Measurements from ENCODE around the gene COL18A1. TPM values are rescaled to one million over a fixed set of nuclear protein-coding genes. Genes with fewer than 3 reads are reported as not detected.

Gene COL18A1
- total and polyA plus RNA-seq, 11 donors = 31.7 to 109 (median 59.0) TPM

- intact Hi-C loops (cut with DNase I) = loop anchor here in 3 of 10 donors (5.0 to 10.0 kb wide), 3 partner anchors 42 to 57 kb away; no protein-coding TSS in a partner anchor
- no peak for ATAC-seq
Observed at GRCh38 chr21:45358711-45359310, 46.2 kb upstream of the COL18A1 start.

DNA sequence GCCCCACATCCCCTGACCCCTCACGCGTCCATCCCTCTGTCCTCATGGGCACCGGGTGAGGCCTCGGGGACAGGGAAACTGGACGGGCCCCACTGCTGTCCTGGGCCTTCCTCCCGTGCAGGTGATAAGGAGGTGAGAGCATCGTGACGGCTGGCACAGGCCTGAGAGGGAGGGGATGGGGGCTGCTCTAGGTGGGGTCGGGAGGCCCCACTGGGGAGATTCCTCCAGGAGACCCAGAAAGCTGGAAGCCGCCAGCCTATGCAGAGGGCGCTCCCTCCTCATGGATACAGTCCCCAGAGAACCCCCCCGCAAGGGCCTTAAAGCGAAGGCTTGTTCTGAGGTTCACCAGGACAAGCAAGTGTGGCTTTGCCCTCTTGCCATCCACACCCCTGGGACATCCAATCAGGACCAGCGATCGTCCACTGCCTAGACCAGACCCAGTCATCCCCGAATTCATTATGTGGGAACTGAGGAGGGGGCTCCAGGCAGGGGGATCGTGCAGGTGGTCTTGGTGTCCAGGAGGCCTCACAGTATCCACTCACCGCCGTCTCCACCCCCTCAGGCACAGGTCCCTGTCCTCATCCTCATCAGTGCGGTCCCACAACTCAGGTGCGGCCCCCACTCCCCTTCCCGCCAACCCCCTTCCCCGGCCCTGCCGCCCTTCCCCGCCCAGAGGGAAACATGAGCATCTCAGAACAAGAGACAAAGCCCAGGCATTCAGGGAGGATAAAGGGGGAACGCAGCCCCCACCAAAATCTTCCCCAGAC lies 45.3 kb upstream of the COL18A1 start:
- ATAC-seq (no peak), DNase-seq (peak in 1 of 5 donors; percentile 55)
- H3K36me3 ChIP-seq = no peaks in the 10 kb centered on the region
- no peaks in the 10 kb centered on the region for H3K27me3 ChIP-seq
- 73 to 85% (median 75%) methylated on average over 25 to 26 of the region's 26 CpGs for WGBS, 4 donors
- intact Hi-C loops (cut with DNase I) = loop anchor here in 6 of 10 donors (5.0 to 10.0 kb wide), 5 partner anchors 37 to 57 kb away; no protein-coding TSS in a partner anchor
- peaks cover 0 to 68% (median 45%) of the 10 kb centered on the region in 12 donors for H3K4me1 ChIP-seq
- no peaks in the 10 kb centered on the region for H3K9me3 ChIP-seq
- peak overlapping the region in 3 of 12 donors; percentile 1 to 90 (median 79) for H3K27ac ChIP-seq
- no peak overlapping the region for H3K4me3 ChIP-seq
- TF ChIP-seq CTCF (IDR thresholded peaks at IDR 0.05) = no peak
- no peak for TF ChIP-seq POLR2A (IDR thresholded peaks at IDR 0.05)

More at GRCh38 chr21:45358711-45359310, 46.2 kb upstream of the COL18A1 start:
- Histone ChIP-seq H3K4me3 (no peak overlapping the region), H3K9me3 (no peaks in the 10 kb centered on the region), H3K27ac (peak overlapping the region in 9 of 12 donors; percentile 79 to 95 (median 90)), H3K4me1 (peaks cover 0 to 63% (median 41%) of the 10 kb centered on the region in 12 donors), H3K36me3 (no peaks in the 10 kb centered on the region), H3K27me3 (no peaks in the 10 kb centered on the region)
- TF ChIP-seq POLR2A (IDR thresholded peaks at IDR 0.05) (no peak), CTCF (IDR thresholded peaks at IDR 0.05) (no peak)
- DNase-seq = peak in 1 of 5 donors; percentile 54
- WGBS, 4 donors = 87 to 97% (median 92%) methylated on average over 10 to 13 of the region's 13 CpGs

GRCh38 chr21:45361033-45361997 lies 43.6 kb upstream of the COL18A1 start:
- Histone ChIP-seq H3K27me3 (no peaks in the 10 kb centered on the region), H3K4me1 (peaks cover 2 to 71% (median 48%) of the 10 kb centered on the region in 12 donors), H3K27ac (no peak overlapping the region), H3K36me3 (no peaks in the 10 kb centered on the region), H3K9me3 (no peaks in the 10 kb centered on the region), H3K4me3 (no peak overlapping the region)
- TF ChIP-seq POLR2A (IDR thresholded peaks at IDR 0.05) (no peak), CTCF (IDR thresholded peaks at IDR 0.05) (no peak)
- intact Hi-C loops (cut with DNase I) = loop anchor here in 6 of 10 donors (5.0 kb wide), 4 partner anchors 39 to 59 kb away; no protein-coding TSS in a partner anchor
- ATAC-seq (no peak), DNase-seq (peak in 1 of 5 donors; percentile 54)
- 88 to 97% (median 90%) methylated on average over 22 to 29 of the region's 29 CpGs for WGBS, 4 donors
